ENCODE results near the gene ZNF638. TPM values are rescaled to one million over a fixed set of nuclear protein-coding genes. Genes with fewer than 3 reads are reported as not detected.

Gene ZNF638
- total and polyA plus RNA-seq, 10 of the 15 experiments (the other 5 are each of a cell fraction or from before 2014, with no cell fraction given), result 37.6 to 133 (median 64.5) TPM

DNA sequence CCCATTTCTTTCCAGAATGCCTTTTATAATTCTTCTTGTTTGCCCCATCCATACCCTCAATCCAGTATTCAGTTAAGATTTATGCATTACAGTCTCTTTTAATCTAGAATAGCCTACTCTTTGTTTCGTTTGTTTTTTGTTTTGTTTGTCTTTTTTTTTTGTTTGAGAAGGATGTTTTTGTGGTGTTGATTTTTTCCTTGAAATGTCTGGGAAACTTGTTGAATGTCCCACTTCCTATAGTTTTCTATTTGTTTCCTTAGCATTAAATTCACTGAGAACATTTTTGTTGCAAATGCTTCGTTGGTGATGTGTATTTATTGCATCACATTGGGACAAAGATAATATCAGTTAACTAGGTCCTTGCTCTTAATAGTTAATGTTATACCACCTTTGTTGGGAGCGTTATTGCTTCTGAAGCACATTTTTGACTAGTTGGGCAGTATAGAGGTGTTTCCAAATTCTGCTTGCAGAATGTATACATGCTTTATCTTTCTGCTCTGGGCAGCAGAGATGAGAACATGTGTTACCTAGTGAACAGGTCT is 28.9 kb downstream of the ZNF638 start:
- H3K27ac ChIP-seq (ENCODE audit: control insufficient read depth, insufficient read depth), result no peak overlapping the region
- FAIRE-seq (no peak), DNase-seq (ENCODE audit: low read depth, low spot score) (no peak), ATAC-seq (no peak)
- no TSS peak for BruUV-seq (replicated peaks)
- H3K9me3 ChIP-seq (replicated peaks; ENCODE audit: control insufficient read depth, insufficient read depth, low read length), result no peaks in the 10 kb centered on the region
- CTCF ChIA-PET, result interaction anchor here (1.5 to 2.1 kb wide), 2 partner anchors 26 to 30 kb away, joined by 4 to 5 read pairs; no protein-coding TSS in a partner anchor
- no peaks in the 10 kb centered on the region for H4K20me1 ChIP-seq (ENCODE audit: control insufficient read depth, insufficient read depth)
- H3K4me2 ChIP-seq (ENCODE audit: control insufficient read depth, insufficient read depth), result no peak overlapping the region
- H2AFZ ChIP-seq (ENCODE audit: control insufficient read depth, low read depth, low read length), result no peak overlapping the region
- H3K4me1 ChIP-seq (ENCODE audit: control insufficient read depth, insufficient read depth, low read length), result no peaks in the 10 kb centered on the region
- H3K36me3 ChIP-seq (ENCODE audit: control insufficient read depth in 2 of 2, insufficient read depth in 2 of 2, low read length in 1 of 2), result peaks cover 5 to 24% of the 10 kb centered on the region in 2 experiments
- RAD21 ChIA-PET (ENCODE audit: unreplicated experiment), result interaction anchor here (3.3 kb wide), 1 partner anchor 28 kb away, joined by 14 read pairs; the partner anchor contains the start of gene ZNF638
- POLR2A ChIA-PET, result interaction anchor here (1.7 kb wide), 1 partner anchor 27 kb away, joined by 6 read pairs; no protein-coding TSS in a partner anchor
- no peak overlapping the region for H3K4me3 ChIP-seq
- SMC1A ChIA-PET (ENCODE audit: uncharacterized antibody, unreplicated experiment), result interaction anchor here (0.7 to 3.2 kb wide), 5 partner anchors 7 to 57 kb away, joined by 3 to 13 read pairs (median 8); partner anchors contain the start of gene ZNF638
- in situ Hi-C loops (cut with MboI) (no loop called here), intact Hi-C loops (cut with micrococcal nuclease; ENCODE audit: unreplicated experiment) (no loop called here)
- no peak for TF ChIP-seq RELA (IDR thresholded peaks at IDR 0.05; ENCODE audit: borderline replicate concordance, partially characterized antibody)
- TF ChIP-seq SUZ12 (IDR thresholded peaks at IDR 0.05; ENCODE audit: unreplicated experiment), result no peak
- no peak for TF ChIP-seq CBX3 (IDR thresholded peaks at IDR 0.05; ENCODE audit: borderline replicate concordance, low read depth)
- no peak for TF ChIP-seq GABPA (IDR thresholded peaks at IDR 0.05; ENCODE audit: low read depth)
- no peak for TF ChIP-seq ZBED1 (IDR thresholded peaks at IDR 0.05; ENCODE audit: borderline replicate concordance)
- no peak for TF ChIP-seq ATF7 (IDR thresholded peaks at IDR 0.05; ENCODE audit: low read depth)
- TF ChIP-seq MYC (IDR thresholded peaks at IDR 0.05; ENCODE audit: insufficient read depth, insufficient read length, insufficient replicate concordance, low read length, severe bottlenecking), result no peak
- TF ChIP-seq MTA3 (IDR thresholded peaks at IDR 0.05; ENCODE audit: borderline replicate concordance, low read length), result no peak
- TF ChIP-seq, protein P1, sequence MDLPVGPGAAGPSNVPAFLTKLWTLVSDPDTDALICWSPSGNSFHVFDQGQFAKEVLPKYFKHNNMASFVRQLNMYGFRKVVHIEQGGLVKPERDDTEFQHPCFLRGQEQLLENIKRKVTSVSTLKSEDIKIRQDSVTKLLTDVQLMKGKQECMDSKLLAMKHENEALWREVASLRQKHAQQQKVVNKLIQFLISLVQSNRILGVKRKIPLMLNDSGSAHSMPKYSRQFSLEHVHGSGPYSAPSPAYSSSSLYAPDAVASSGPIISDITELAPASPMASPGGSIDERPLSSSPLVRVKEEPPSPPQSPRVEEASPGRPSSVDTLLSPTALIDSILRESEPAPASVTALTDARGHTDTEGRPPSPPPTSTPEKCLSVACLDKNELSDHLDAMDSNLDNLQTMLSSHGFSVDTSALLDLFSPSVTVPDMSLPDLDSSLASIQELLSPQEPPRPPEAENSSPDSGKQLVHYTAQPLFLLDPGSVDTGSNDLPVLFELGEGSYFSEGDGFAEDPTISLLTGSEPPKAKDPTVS (IDR thresholded peaks at IDR 0.05; ENCODE audit: low read depth, low read length), result no peak
- no peak for TF ChIP-seq NR2C2 (IDR thresholded peaks at IDR 0.05; ENCODE audit: borderline replicate concordance, control insufficient read depth, insufficient read length, low read depth)
- TF ChIP-seq GATAD2B (conservative IDR thresholded peaks at IDR 0.05; ENCODE audit: low read depth), result no peak
- TF ChIP-seq MEF2A (IDR thresholded peaks at IDR 0.05; ENCODE audit: insufficient read depth, low read depth, low read length), result no peak
- TF ChIP-seq, protein P2, sequence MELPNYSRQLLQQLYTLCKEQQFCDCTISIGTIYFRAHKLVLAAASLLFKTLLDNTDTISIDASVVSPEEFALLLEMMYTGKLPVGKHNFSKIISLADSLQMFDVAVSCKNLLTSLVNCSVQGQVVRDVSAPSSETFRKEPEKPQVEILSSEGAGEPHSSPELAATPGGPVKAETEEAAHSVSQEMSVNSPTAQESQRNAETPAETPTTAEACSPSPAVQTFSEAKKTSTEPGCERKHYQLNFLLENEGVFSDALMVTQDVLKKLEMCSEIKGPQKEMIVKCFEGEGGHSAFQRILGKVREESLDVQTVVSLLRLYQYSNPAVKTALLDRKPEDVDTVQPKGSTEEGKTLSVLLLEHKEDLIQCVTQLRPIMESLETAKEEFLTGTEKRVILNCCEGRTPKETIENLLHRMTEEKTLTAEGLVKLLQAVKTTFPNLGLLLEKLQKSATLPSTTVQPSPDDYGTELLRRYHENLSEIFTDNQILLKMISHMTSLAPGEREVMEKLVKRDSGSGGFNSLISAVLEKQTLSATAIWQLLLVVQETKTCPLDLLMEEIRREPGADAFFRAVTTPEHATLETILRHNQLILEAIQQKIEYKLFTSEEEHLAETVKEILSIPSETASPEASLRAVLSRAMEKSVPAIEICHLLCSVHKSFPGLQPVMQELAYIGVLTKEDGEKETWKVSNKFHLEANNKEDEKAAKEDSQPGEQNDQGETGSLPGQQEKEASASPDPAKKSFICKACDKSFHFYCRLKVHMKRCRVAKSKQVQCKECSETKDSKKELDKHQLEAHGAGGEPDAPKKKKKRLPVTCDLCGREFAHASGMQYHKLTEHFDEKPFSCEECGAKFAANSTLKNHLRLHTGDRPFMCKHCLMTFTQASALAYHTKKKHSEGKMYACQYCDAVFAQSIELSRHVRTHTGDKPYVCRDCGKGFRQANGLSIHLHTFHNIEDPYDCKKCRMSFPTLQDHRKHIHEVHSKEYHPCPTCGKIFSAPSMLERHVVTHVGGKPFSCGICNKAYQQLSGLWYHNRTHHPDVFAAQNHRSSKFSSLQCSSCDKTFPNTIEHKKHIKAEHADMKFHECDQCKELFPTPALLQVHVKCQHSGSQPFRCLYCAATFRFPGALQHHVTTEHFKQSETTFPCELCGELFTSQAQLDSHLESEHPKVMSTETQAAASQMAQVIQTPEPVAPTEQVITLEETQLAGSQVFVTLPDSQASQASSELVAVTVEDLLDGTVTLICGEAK (IDR thresholded peaks at IDR 0.05; ENCODE audit: borderline replicate concordance), result no peak
- TF ChIP-seq, protein P3, sequence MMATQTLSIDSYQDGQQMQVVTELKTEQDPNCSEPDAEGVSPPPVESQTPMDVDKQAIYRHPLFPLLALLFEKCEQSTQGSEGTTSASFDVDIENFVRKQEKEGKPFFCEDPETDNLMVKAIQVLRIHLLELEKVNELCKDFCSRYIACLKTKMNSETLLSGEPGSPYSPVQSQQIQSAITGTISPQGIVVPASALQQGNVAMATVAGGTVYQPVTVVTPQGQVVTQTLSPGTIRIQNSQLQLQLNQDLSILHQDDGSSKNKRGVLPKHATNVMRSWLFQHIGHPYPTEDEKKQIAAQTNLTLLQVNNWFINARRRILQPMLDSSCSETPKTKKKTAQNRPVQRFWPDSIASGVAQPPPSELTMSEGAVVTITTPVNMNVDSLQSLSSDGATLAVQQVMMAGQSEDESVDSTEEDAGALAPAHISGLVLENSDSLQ (IDR thresholded peaks at IDR 0.05), result no peak
- no peak for TF ChIP-seq ASH2L (IDR thresholded peaks at IDR 0.05; ENCODE audit: borderline replicate concordance, low read depth)
- TF ChIP-seq STAT1 (conservative IDR thresholded peaks at IDR 0.05), result no peak
- no peak for TF ChIP-seq YBX1 (IDR thresholded peaks at IDR 0.05)
- H3K79me2 ChIP-seq (ENCODE audit: control insufficient read depth, insufficient read depth, low read length), result peaks cover 13% of the 10 kb centered on the region
- H3K9ac ChIP-seq (ENCODE audit: control insufficient read depth, insufficient read depth, low read length), result no peak overlapping the region
- 97% methylated on average over 3 of the region's 3 CpGs for WGBS (ENCODE audit: insufficient coverage, insufficient replicate concordance, low lambda C conversion rate, missing lambda C conversion rate)
- H3K27me3 ChIP-seq (replicated peaks in 1 of 2; ENCODE audit: control insufficient read depth in 2 of 2, insufficient read depth in 2 of 2, low read length in 1 of 2), result no peaks in the 10 kb centered on the region

Measured in GM12878 (cell line).